ENCODE data around the gene F2RL1. TPM values are rescaled to one million over a fixed set of nuclear protein-coding genes. Genes with fewer than 3 reads are reported as not detected.

Gene F2RL1
- total RNA-seq, 1 experiment from 2014 or later, result 0.32 TPM

DNA sequence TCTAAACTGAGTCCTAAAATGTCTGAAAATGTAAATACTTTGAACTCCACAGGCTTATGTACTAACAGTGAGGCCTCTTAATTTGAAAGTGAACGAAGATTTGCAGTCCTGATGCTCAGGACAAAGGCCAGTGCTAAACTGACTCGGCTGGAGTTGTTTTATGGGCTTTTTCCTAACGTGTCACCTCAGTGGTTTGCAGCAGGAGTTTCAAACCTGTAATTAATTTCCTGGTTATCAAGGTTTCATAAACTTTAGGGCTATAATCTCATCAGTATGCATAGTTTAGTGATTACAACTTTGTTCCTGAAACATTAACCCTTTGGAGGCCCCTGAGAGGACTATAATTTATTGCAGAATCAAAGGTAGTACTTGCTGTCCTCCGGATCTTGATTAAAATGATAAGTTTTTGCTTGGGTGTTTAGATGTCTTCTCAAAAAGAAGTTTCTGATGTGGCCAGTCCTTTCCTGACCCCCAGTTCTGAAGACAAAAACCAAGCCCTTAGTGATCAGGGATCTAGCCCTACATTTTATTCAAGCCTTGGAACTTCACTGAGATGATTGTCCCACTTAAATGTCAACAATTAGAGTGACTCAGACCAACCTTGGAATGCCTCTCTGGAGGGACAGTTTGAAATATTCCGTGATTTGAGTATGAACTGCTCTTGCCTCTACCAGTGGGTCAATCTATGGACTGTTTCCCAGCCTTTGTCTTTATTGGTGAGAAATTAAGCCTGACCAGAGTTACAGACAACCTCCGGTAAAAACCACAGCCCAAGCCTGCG lies 19.8 kb downstream of the F2RL1 start:
- DNase-seq (ENCODE audit: low spot score), result peak; percentile 23
- intact Hi-C loops (cut with micrococcal nuclease; ENCODE audit: unreplicated experiment), result no loop called here
- Histone ChIP-seq H3K36me3 (ENCODE audit: insufficient read depth, low read length, poor library complexity, severe bottlenecking) (no peaks in the 10 kb centered on the region), H3K4me3 (ENCODE audit: low read depth, low read length, poor library complexity, severe bottlenecking) (no peak overlapping the region), H3K27ac (ENCODE audit: low read depth, low read length, poor library complexity, severe bottlenecking) (no peak overlapping the region), H3K27me3 (replicated peaks; ENCODE audit: insufficient read depth, low read depth, low read length, poor library complexity) (no peaks in the 10 kb centered on the region), H3K9me3 (ENCODE audit: low read depth, low read length, poor library complexity, severe bottlenecking) (no peaks in the 10 kb centered on the region), H3K4me1 (ENCODE audit: insufficient read depth, low read length, poor library complexity, severe bottlenecking) (peaks cover 5% of the 10 kb centered on the region)
- TF ChIP-seq EZH2 (IDR thresholded peaks at IDR 0.05; ENCODE audit: borderline replicate concordance, low read depth, low read length, poor library complexity, severe bottlenecking), result no peak
- TF ChIP-seq, protein P1, sequence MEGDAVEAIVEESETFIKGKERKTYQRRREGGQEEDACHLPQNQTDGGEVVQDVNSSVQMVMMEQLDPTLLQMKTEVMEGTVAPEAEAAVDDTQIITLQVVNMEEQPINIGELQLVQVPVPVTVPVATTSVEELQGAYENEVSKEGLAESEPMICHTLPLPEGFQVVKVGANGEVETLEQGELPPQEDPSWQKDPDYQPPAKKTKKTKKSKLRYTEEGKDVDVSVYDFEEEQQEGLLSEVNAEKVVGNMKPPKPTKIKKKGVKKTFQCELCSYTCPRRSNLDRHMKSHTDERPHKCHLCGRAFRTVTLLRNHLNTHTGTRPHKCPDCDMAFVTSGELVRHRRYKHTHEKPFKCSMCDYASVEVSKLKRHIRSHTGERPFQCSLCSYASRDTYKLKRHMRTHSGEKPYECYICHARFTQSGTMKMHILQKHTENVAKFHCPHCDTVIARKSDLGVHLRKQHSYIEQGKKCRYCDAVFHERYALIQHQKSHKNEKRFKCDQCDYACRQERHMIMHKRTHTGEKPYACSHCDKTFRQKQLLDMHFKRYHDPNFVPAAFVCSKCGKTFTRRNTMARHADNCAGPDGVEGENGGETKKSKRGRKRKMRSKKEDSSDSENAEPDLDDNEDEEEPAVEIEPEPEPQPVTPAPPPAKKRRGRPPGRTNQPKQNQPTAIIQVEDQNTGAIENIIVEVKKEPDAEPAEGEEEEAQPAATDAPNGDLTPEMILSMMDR (conservative IDR thresholded peaks at IDR 0.05; ENCODE audit: low read depth, low read length), result no peak
- no TSS peak for BruUV-seq (replicated peaks)
- POLR2A ChIA-PET (ENCODE audit: low non-redundant PET), result no interaction called here
- CTCF ChIA-PET, result no interaction called here

DNA sequence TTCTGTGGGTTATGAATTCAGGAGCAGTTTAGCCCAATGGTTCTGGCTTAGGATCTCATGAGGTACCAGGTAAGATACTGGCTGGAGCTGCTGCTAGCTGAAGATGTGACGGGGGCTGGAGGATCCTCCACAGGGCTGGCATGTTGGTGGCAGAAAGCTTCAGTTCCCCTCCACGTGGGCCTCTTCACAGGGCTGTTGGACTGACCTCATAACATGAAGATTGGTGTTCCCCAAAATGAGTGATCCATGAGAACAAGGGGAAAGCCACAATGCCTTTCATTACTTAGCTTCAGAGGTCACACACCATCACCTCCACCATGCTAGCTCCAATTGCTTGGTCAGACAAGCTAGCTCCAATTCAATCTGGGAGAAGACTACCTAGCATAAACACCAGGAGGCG lies 22.5 kb downstream of the F2RL1 start:
- Histone ChIP-seq H3K27me3 (replicated peaks; ENCODE audit: insufficient read depth, low read depth, low read length, poor library complexity) (no peaks in the 10 kb centered on the region), H3K4me1 (ENCODE audit: insufficient read depth, low read length, poor library complexity, severe bottlenecking) (peaks cover 5% of the 10 kb centered on the region), H3K9me3 (ENCODE audit: low read depth, low read length, poor library complexity, severe bottlenecking) (no peaks in the 10 kb centered on the region), H3K4me3 (ENCODE audit: low read depth, low read length, poor library complexity, severe bottlenecking) (no peak overlapping the region), H3K27ac (ENCODE audit: low read depth, low read length, poor library complexity, severe bottlenecking) (no peak overlapping the region), H3K36me3 (ENCODE audit: insufficient read depth, low read length, poor library complexity, severe bottlenecking) (no peaks in the 10 kb centered on the region)
- no peak for TF ChIP-seq EZH2 (IDR thresholded peaks at IDR 0.05; ENCODE audit: borderline replicate concordance, low read depth, low read length, poor library complexity, severe bottlenecking)
- TF ChIP-seq, protein P1 (conservative IDR thresholded peaks at IDR 0.05; ENCODE audit: low read depth, low read length), result no peak
- ChIA-PET CTCF (no interaction called here), POLR2A (ENCODE audit: low non-redundant PET) (no interaction called here)
- no TSS peak for BruUV-seq (replicated peaks)
- intact Hi-C loops (cut with micrococcal nuclease; ENCODE audit: unreplicated experiment), result no loop called here
- DNase-seq (ENCODE audit: low spot score), result no peak

DNA sequence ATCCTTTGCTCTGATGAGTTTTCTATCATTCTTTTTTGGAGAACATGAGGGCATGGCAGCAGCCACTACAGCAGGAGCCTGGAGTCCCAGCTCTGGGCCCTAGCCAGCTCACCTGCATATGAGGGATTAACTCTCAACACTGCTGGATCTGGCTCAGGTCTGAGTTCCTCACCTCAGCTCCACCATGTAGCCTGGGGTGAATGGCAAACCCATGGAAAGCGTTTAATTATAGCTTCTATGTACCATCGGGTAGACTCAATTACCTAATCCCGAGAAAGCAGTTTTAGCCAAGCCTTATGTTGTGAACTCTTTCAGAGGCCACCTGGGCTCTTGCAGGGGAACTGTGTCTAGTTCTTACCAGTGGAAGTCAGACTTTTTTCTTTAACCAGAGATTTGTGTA lies 27.1 kb downstream of the F2RL1 start:
- no TSS peak for BruUV-seq (replicated peaks)
- H3K27ac ChIP-seq (ENCODE audit: low read depth, low read length, poor library complexity, severe bottlenecking), result no peak overlapping the region
- no peak for TF ChIP-seq EZH2 (IDR thresholded peaks at IDR 0.05; ENCODE audit: borderline replicate concordance, low read depth, low read length, poor library complexity, severe bottlenecking)
- TF ChIP-seq, protein P1 (conservative IDR thresholded peaks at IDR 0.05; ENCODE audit: low read depth, low read length), result no peak
- H3K36me3 ChIP-seq (ENCODE audit: insufficient read depth, low read length, poor library complexity, severe bottlenecking), result no peaks in the 10 kb centered on the region
- no peaks in the 10 kb centered on the region for H3K4me1 ChIP-seq (ENCODE audit: insufficient read depth, low read length, poor library complexity, severe bottlenecking)
- H3K4me3 ChIP-seq (ENCODE audit: low read depth, low read length, poor library complexity, severe bottlenecking), result no peak overlapping the region
- no peaks in the 10 kb centered on the region for H3K9me3 ChIP-seq (ENCODE audit: low read depth, low read length, poor library complexity, severe bottlenecking)
- intact Hi-C loops (cut with micrococcal nuclease; ENCODE audit: unreplicated experiment), result no loop called here
- ChIA-PET POLR2A (ENCODE audit: low non-redundant PET) (no interaction called here), CTCF (no interaction called here)
- no peaks in the 10 kb centered on the region for H3K27me3 ChIP-seq (replicated peaks; ENCODE audit: insufficient read depth, low read depth, low read length, poor library complexity)
- no peak for DNase-seq (ENCODE audit: low spot score)

Data from A673 (cell line).